LNCaP clone FGC (cell line): ENCODE measurements around the gene GATA1.

ENCODE experiments used
- DNase-seq: peaks from one replicate; pipeline ENCODE4 v3.0.0-alpha.2; 2011; ENCODE audit warnings: low read depth
- H3K4me3 ChIP-seq: 2 replicates; pipeline ENCODE4 v1.5.1; 2011; ENCODE audit warnings: mild to moderate bottlenecking, low read depth, low read length, control low read depth
- TF ChIP-seq, protein P1 (sequence below): IDR thresholded peaks from 2 replicates; pipeline ENCODE4 v1.5.1; 2012; ENCODE audit warnings: mild to moderate bottlenecking; ENCODE audit not compliant: control insufficient read depth, insufficient read depth; ENCODE audit errors: extremely low read depth

Gene GATA1

DNA sequence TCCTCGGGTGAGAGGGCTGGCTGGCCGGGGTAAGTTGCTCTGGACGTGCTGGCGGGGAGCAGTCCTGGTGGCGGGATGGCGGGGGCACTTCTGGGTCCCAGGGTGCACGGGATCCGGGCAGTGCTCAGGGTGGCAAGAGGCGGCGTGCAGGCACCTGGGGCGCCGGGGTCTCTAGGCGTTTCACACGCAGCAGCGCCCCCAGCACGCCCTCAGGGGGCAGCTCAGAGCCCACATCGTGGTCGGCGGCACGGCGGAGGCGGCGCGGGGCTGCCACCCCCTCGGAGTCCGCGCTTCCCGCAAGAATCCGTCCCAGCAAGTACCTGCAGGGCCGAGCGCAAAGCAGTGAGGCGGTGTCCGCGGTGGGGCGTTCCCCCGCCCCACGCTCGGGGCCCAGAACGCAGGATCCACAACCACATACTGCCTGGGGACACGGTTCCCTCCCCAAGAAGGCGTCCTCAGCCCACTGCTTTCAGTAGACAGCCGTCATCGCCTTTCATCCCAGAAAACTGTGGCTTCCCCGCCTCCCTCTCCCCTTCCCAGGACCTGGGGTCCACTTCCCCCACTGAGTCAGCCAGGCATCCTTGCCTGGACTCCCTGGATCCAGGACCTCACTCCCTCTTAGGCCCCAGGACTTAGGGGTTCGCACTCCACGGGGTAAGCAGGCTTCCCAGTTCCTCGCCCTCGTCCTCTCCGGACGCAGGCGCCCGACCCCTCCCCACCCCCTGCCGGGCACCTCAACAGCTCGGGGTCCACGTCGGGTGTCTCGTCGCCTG, 44.9 kb downstream of the GATA1 start:
- no peak for DNase-seq
- H3K4me3 ChIP-seq = no peak overlapping the region
- TF ChIP-seq, protein P1, sequence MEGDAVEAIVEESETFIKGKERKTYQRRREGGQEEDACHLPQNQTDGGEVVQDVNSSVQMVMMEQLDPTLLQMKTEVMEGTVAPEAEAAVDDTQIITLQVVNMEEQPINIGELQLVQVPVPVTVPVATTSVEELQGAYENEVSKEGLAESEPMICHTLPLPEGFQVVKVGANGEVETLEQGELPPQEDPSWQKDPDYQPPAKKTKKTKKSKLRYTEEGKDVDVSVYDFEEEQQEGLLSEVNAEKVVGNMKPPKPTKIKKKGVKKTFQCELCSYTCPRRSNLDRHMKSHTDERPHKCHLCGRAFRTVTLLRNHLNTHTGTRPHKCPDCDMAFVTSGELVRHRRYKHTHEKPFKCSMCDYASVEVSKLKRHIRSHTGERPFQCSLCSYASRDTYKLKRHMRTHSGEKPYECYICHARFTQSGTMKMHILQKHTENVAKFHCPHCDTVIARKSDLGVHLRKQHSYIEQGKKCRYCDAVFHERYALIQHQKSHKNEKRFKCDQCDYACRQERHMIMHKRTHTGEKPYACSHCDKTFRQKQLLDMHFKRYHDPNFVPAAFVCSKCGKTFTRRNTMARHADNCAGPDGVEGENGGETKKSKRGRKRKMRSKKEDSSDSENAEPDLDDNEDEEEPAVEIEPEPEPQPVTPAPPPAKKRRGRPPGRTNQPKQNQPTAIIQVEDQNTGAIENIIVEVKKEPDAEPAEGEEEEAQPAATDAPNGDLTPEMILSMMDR = no peak

DNA sequence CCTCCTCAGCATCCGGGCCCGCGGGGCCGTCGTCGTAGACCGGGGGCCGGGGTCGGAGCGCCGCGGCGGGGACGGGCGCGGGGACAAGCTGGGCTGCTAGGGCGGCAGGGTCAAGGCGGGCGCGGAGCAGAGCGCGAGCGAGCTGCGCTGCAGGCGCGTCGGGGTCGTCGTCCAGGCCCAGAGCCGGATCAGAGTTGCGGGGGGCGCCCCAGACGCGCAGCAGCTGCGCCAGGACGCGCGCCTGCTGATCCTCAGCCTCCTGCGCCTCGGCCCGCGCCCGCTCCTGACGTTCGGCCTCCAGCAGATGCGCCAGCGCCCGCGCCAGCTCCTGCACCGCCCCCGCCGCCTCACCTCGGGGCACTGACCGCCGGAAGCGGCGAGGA, 45.5 kb downstream of the GATA1 start:
- no peak overlapping the region for H3K4me3 ChIP-seq
- TF ChIP-seq, protein P1 = no peak
- no peak for DNase-seq

DNA sequence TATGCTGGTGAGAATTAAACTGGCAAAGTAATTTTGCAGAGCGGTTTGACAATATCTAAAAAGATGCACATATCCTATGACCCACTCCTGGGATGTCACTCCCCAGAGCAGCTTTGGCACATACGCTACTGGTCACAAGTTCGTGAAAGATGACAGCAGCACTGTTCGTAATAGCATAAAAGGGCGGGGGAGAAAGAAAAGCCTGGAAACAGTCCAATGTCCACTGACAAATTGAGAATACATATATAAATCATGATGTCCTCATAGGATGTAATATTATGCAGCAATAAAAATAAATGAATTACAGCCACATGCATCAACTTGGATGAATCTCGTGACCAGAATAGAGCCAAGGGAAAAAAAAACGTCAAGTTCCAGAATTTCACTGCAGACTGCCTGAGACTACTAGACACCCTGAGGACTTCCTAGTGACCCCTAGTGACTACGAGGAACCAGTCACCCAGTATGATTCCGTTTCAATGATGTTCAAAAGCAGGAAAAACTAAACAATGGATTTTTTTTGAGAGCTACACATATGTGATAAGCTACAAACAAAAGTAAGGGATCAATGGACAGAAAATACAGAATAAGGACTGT, 47.2 kb downstream of the GATA1 start:
- H3K4me3 ChIP-seq = no peak overlapping the region
- TF ChIP-seq, protein P1 = 0 out of 2 replicates have a peak, but pooled peaks have one; percentile 9
- no peak for DNase-seq

DNA sequence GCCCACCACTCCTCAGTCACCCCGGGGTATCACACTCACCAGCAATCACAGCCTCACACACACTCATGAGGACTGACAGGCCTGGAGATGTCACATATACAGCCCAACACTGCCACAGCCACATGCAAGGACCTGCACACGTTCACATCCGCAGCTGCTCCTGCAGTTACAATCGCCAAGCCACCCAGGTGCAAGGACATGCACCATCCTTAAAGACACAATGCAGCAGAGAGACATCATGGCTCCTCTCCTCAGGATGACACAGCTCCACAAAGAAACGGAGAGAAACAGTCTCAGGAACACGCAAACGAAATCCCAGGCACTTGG, 48.0 kb downstream of the GATA1 start:
- H3K4me3 ChIP-seq = peak overlapping the region; percentile 54
- DNase-seq = no peak
- TF ChIP-seq, protein P1 = no peak

DNA sequence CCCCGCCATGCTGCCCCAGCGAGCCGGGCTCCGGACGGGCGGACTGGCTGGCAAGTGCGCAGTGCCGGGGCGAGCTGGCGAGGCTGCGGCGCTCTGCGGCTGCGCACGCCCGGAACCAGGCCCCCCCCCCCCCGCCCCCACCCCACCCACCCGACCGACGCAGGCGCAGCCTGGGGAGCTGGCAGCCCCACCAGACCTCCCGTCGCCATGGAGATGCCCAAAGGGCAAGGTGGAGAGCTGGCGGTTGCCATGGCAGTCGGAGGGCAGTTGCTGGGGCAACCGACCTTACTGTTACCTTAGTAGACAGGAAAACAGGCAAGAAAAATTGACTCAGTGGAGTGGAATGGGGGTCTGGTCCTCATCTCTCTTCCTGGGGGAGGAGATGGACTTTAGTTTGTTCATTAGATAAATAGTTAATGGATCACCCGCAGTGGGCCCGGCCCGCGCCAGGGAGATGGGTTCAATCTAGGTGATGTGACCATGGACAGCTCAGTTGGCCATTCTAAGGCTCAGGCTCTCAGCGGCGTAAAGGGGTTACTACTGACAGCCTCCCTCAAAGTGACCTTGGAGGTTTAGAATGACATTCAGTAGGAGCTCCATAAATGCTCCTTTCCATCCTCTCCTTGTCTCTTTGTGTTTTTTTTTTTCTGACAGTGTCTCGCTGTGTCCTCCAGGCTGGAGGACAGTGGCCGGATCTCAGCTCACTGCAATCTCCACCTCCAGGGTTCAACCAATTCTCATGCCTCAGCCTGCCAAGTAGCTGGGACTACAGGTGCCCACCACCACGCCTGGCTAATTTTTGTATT, 49.3 kb downstream of the GATA1 start, which contains the start of gene PCSK1N:
PCSK1N (minus strand) TSS at position 87 of the 806 bp plus-strand sequence; CDS start at position 9, 78 bp downstream.
- no peak for DNase-seq
- TF ChIP-seq, protein P1 = no peak

DNA sequence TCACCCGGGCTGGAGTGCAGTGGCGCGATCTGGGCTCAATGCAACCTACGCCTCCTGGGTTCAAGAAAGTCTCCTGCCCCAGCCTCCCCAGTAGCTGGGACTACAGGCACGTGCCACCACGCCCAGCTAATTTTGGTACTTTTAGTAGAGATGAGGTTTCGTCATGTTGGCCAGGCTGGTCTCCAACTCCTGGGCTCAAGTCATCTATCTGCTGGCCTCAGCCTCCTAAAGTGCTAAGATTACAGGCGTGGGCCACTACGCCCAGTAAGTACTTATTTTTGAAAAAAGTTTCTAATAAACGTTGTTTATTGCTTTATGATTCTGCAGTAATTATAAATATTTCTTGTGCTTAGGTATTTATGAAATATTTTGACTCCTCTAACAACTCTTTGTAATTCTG, 53.3 kb downstream of the GATA1 start:
- TF ChIP-seq, protein P1 = no peak
- no peak overlapping the region for H3K4me3 ChIP-seq
- DNase-seq = no peak

More for the DNA sequence above, 49.3 kb downstream of the GATA1 start, which contains the start of gene PCSK1N:
- peak within 1 kb of the TSS; percentile 54 for H3K4me3 ChIP-seq
